HEK293 (cell line): Measurements from ENCODE around the gene GCK.

ENCODE experiments used
- CTCF ChIA-PET: fragments of 350-600 bp; formaldehyde crosslinking; extraction: SDS; loops from one replicate; lab custom pipeline; 2021; ENCODE audit warnings: antibody characterized with exemption; lab: Yijun Ruan, JAX
- POLR2A ChIA-PET: fragments of 300-600 bp; formaldehyde crosslinking; extraction: SDS; loops from one replicate; lab custom pipeline; 2020; ENCODE audit warnings: antibody characterized with exemption, inconsistent platforms; lab: Yijun Ruan, JAX
- H3K27ac ChIP-seq: fragments of 200-500 bp; sonication (Bioruptor generic); 2 replicates; pipeline ENCODE4 v1.5.1; 2014; ENCODE audit warnings: low read depth, low read length, control low read depth, inconsistent platforms; ENCODE audit errors: extremely low read depth
- H3K36me3 ChIP-seq, 2 experiments: fragments of 200-500 bp in 1 of 2; sonication (Bioruptor generic) in 1 of 2; 1 replicate in 1 of 2; 2 replicates in 1 of 2; pipeline ENCODE4 v1.5.1; 2014 to 2017; ENCODE audit warnings: inconsistent platforms in 2 of 2, low read length in 2 of 2; ENCODE audit not compliant: control insufficient read depth in 2 of 2, insufficient read depth in 1 of 2
- H3K4me1 ChIP-seq: fragments of 200-500 bp; sonication (Bioruptor generic); 2 replicates; pipeline ENCODE4 v1.5.1; 2014; ENCODE audit warnings: mild to moderate bottlenecking, low read length, inconsistent platforms; ENCODE audit not compliant: control insufficient read depth, insufficient read depth
- H3K4me3 ChIP-seq: 2 replicates; pipeline ENCODE4 v1.5.1; 2011; ENCODE audit warnings: low read depth, mild to moderate bottlenecking, control low read depth, low read length, moderate library complexity
- H3K9me3 ChIP-seq: fragments of 200-500 bp; sonication (Bioruptor generic); 2 replicates; pipeline ENCODE4 v1.5.1; 2014; ENCODE audit warnings: low read depth, low read length, inconsistent platforms; ENCODE audit not compliant: control insufficient read depth, insufficient read depth
- GFI1B ChIP-seq: fragments of 450-650 bp; formaldehyde crosslinking; IDR thresholded peaks from 2 replicates; pipeline ENCODE4 v1.5.1; 2016; ENCODE audit warnings: missing biosample characterization, missing genetic modification characterization
- KLF8 ChIP-seq: fragments of 450-650 bp; formaldehyde crosslinking; IDR thresholded peaks from 2 replicates; pipeline ENCODE4 v1.5.1; 2016; ENCODE audit warnings: missing biosample characterization, missing genetic modification characterization
- KLF9 ChIP-seq: fragments of 450-650 bp; formaldehyde crosslinking; IDR thresholded peaks from 2 replicates; pipeline ENCODE4 v1.5.1; 2016; ENCODE audit warnings: missing biosample characterization, missing genetic modification characterization, low read depth
- PRDM10 ChIP-seq: fragments of 450-650 bp; formaldehyde crosslinking; IDR thresholded peaks from 2 replicates; pipeline ENCODE4 v1.5.1; 2016; ENCODE audit warnings: missing biosample characterization, missing genetic modification characterization
- SCRT2 ChIP-seq: fragments of 450-650 bp; formaldehyde crosslinking; IDR thresholded peaks from 2 replicates; pipeline ENCODE4 v1.5.1; 2016; ENCODE audit warnings: missing biosample characterization, missing genetic modification characterization
- SP2 ChIP-seq: fragments of 450-650 bp; formaldehyde crosslinking; IDR thresholded peaks from 2 replicates; pipeline ENCODE4 v1.5.1; 2016; ENCODE audit warnings: missing biosample characterization, missing genetic modification characterization
- SP7 ChIP-seq: fragments of 450-650 bp; formaldehyde crosslinking; IDR thresholded peaks from 2 replicates; pipeline ENCODE4 v1.5.1; 2016; ENCODE audit warnings: missing biosample characterization, missing genetic modification characterization
- TRIM28 ChIP-seq: IDR thresholded peaks from 2 replicates; pipeline ENCODE4 v1.6.1; 2011; ENCODE audit warnings: low read length, control low read depth, borderline replicate concordance
- YY2 ChIP-seq: fragments of 450-650 bp; formaldehyde crosslinking; IDR thresholded peaks from 2 replicates; pipeline ENCODE4 v1.5.1; 2016; ENCODE audit warnings: missing biosample characterization, missing genetic modification characterization
- ZFP69B ChIP-seq: fragments of 450-650 bp; formaldehyde crosslinking; IDR thresholded peaks from 2 replicates; pipeline ENCODE4 v1.5.1; 2016; ENCODE audit warnings: missing biosample characterization, missing genetic modification characterization
- ZNF18 ChIP-seq: fragments of 450-650 bp; formaldehyde crosslinking; IDR thresholded peaks from 2 replicates; pipeline ENCODE4 v1.5.1; 2016; ENCODE audit warnings: missing biosample characterization, missing genetic modification characterization
- ZNF362 ChIP-seq: fragments of 450-650 bp; formaldehyde crosslinking; IDR thresholded peaks from 2 replicates; pipeline ENCODE4 v1.5.1; 2016; ENCODE audit warnings: missing biosample characterization, missing genetic modification characterization
- ZNF366 ChIP-seq: fragments of 450-650 bp; formaldehyde crosslinking; conservative IDR thresholded peaks from 2 replicates; pipeline ENCODE4 v1.5.1; 2016; ENCODE audit warnings: missing biosample characterization, missing genetic modification characterization
- ZNF488 ChIP-seq: fragments of 450-650 bp; formaldehyde crosslinking; IDR thresholded peaks from 2 replicates; pipeline ENCODE4 v1.5.1; 2016; ENCODE audit warnings: missing biosample characterization, missing genetic modification characterization
- ZNF549 ChIP-seq: fragments of 450-650 bp; IDR thresholded peaks from 2 replicates; pipeline ENCODE4 v1.5.1; 2018; ENCODE audit warnings: missing biosample characterization, missing genetic modification characterization, mild to moderate bottlenecking, inconsistent platforms, moderate library complexity
- ZNF596 ChIP-seq: fragments of 450-650 bp; IDR thresholded peaks from 2 replicates; pipeline ENCODE4 v1.5.0; 2018; ENCODE audit warnings: missing biosample characterization, mild to moderate bottlenecking, missing genetic modification characterization, moderate library complexity
- ZNF600 ChIP-seq: fragments of 450-650 bp; formaldehyde crosslinking; IDR thresholded peaks from 2 replicates; pipeline ENCODE4 v1.5.1; 2016; ENCODE audit warnings: missing biosample characterization, missing genetic modification characterization
- ZNF624 ChIP-seq: fragments of 450-650 bp; formaldehyde crosslinking; IDR thresholded peaks from 2 replicates; pipeline ENCODE4 v1.5.1; 2017; ENCODE audit warnings: missing biosample characterization, missing genetic modification characterization
- ZNF629 ChIP-seq: fragments of 450-650 bp; formaldehyde crosslinking; IDR thresholded peaks from 2 replicates; pipeline ENCODE4 v1.5.1; 2017; ENCODE audit warnings: missing biosample characterization, missing genetic modification characterization
- ZNF707 ChIP-seq: fragments of 450-650 bp; formaldehyde crosslinking; IDR thresholded peaks from 2 replicates; pipeline ENCODE4 v1.5.1; 2016; ENCODE audit warnings: missing biosample characterization, missing genetic modification characterization
- ZNF747 ChIP-seq: fragments of 450-650 bp; formaldehyde crosslinking; IDR thresholded peaks from 2 replicates; pipeline ENCODE4 v1.5.1; 2016; ENCODE audit warnings: missing biosample characterization, missing genetic modification characterization
- ZNF785 ChIP-seq: fragments of 450-650 bp; formaldehyde crosslinking; IDR thresholded peaks from 2 replicates; pipeline ENCODE4 v1.5.1; 2016; ENCODE audit warnings: missing biosample characterization, missing genetic modification characterization
- ZXDB ChIP-seq: fragments of 450-650 bp; formaldehyde crosslinking; IDR thresholded peaks from 2 replicates; pipeline ENCODE4 v1.5.1; 2016; ENCODE audit warnings: missing biosample characterization, missing genetic modification characterization
- TF ChIP-seq, protein P1 (sequence below): IDR thresholded peaks from 2 replicates; pipeline ENCODE4 v1.6.1; 2011; ENCODE audit warnings: mild to moderate bottlenecking, low read depth, low read length, borderline replicate concordance

The GCK gene

GRCh38 chr7:44140341-44140740 is 48.9 kb downstream of the GCK start:
- ChIA-PET POLR2A (no interaction called here), CTCF (no interaction called here)
- Histone ChIP-seq H3K4me3 (no peak overlapping the region), H3K36me3 (no peaks in the 10 kb centered on the region), H3K9me3 (no peaks in the 10 kb centered on the region), H3K27ac (no peak overlapping the region), H3K4me1 (no peaks in the 10 kb centered on the region)
- TF ChIP-seq TRIM28 (no peak), ZNF362 (no peak), ZNF629 (no peak), SCRT2 (tag by site-specific recombination) (no peak), ZNF18 (tag by site-specific recombination) (no peak), ZNF785 (tag by site-specific recombination) (no peak), KLF9 (no peak), ZNF624 (no peak), ZFP69B (no peak), SP7 (tag by site-specific recombination) (no peak), SP2 (tag by site-specific recombination) (no peak)

GRCh38 chr7:44139311-44140010 is 49.8 kb downstream of the GCK start:
- H3K27ac ChIP-seq, result no peak overlapping the region
- no peaks in the 10 kb centered on the region for H3K36me3 ChIP-seq
- H3K9me3 ChIP-seq, result no peaks in the 10 kb centered on the region
- H3K4me1 ChIP-seq, result no peaks in the 10 kb centered on the region
- POLR2A ChIA-PET, result no interaction called here
- H3K4me3 ChIP-seq, result no peak overlapping the region
- TF ChIP-seq ZNF488, result no peak
- TF ChIP-seq ZNF366 (tag by site-specific recombination), result no peak
- no peak for TF ChIP-seq ZNF596 (tag by site-specific recombination)
- no peak for TF ChIP-seq KLF8 (tag by site-specific recombination)
- TF ChIP-seq YY2 (tag by site-specific recombination), result no peak
- TF ChIP-seq ZNF624, result no peak
- TF ChIP-seq, protein P1, sequence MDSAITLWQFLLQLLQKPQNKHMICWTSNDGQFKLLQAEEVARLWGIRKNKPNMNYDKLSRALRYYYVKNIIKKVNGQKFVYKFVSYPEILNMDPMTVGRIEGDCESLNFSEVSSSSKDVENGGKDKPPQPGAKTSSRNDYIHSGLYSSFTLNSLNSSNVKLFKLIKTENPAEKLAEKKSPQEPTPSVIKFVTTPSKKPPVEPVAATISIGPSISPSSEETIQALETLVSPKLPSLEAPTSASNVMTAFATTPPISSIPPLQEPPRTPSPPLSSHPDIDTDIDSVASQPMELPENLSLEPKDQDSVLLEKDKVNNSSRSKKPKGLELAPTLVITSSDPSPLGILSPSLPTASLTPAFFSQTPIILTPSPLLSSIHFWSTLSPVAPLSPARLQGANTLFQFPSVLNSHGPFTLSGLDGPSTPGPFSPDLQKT, result no peak
- no peak for TF ChIP-seq GFI1B (tag by site-specific recombination)
- TF ChIP-seq ZNF600, result no peak
- TF ChIP-seq SP7 (tag by site-specific recombination), result no peak
- no peak for TF ChIP-seq ZNF707 (tag by site-specific recombination)
- CTCF ChIA-PET, result no interaction called here

DNA sequence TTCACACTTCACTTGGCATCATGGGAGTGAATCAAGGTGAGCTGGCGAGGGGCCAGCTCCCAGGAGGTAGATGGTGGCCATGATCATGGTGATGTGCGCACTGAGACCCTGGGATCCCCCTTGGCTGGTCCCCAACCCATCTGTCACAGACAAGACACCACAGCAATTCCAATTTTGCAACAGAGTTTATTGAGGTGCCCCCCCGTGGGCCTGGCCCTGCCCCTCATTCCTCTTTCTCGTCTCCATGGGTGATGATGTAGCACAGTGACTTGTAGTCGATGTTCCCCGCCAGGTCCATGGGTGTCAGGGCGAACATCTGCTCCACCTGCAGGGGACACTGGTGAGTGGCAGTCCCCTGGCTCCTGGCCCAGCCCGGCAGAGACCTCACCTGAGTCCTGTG is 50.5 kb downstream of the GCK start:
- H3K9me3 ChIP-seq, result no peaks in the 10 kb centered on the region
- ChIA-PET CTCF (no interaction called here), POLR2A (no interaction called here)
- H3K36me3 ChIP-seq, result no peaks in the 10 kb centered on the region
- no peak overlapping the region for H3K27ac ChIP-seq
- H3K4me1 ChIP-seq, result no peaks in the 10 kb centered on the region
- no peak overlapping the region for H3K4me3 ChIP-seq
- no peak for TF ChIP-seq ZNF549 (tag by site-specific recombination)
- no peak for TF ChIP-seq ZXDB (tag by site-specific recombination)
- 0 out of 2 replicates have a peak, but pooled peaks have one; percentile 21 for TF ChIP-seq ZNF18 (tag by site-specific recombination)
- no peak for TF ChIP-seq ZNF747 (tag by site-specific recombination)
- no peak for TF ChIP-seq PRDM10 (tag by site-specific recombination)
